NCI-H2227 (cell line): ENCODE data around the gene GCN1.
"Not testable (repeated sequence)": the region's sequence is repeated elsewhere in the genome, so short reads cannot be mapped to it uniquely, and the experiment has no call there.

Experiments used
- DNase-seq: peaks from one replicate; lab custom pipeline; 2025; ENCODE audit not compliant: unreplicated experiment; lab: John Stamatoyannopoulos, UW

Gene GCN1

DNA sequence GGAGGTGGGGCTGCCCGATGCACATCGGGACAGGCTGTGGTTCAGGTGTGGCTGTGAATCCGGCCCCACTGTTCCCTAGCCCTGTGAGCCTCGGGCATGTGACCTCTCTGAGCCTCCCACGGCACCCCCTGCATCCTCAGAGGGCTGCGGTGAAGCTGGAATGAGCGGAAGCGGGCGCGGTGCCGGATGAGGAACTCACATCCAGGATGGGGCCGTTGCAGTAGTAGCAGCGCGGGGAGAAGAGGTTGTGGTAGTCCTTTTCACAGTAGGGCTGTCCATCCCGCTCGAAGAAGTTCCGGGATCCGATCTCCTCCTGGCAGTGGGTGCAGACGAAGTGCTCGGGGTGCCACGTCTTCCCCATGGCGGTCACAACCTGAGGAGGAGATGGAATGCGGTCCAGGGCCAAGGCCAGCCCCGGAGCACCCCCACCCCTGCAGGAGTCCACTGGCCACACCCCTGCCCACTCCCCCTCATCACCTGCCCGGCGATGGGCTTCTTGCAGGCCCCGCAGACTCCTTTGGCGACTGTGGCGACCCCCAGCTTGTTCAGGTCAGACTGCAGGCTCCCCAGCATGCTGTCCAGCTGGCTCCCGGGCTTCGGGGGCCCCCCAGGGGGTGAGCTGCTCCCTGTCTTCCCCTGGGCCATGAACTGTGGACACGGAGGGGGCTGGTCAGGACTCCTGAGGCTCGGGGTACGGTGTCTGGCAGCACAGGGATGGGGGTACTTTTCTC lies 20.3 kb upstream of the GCN1 start:
- no peak for DNase-seq

DNA sequence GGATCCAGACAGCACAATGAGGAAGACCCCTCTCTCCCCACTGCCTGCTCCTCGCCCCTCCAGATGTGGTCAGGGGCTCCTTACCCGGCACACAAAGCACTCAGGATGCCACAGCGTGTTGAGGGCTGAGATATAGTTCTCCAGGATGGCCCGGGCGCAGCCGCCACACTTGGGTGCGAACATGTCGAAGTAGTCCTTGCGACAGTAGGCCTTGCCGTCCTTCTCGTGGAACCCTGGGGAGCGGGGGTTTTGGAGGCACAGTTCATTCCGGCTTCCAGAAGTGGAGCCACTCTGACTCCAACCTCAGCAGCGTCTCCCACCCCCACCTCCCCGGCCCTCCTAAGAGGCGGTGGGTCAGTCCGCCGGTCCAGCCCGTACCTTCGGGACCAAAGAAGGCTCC lies 19.2 kb upstream of the GCN1 start:
- no peak for DNase-seq

DNA sequence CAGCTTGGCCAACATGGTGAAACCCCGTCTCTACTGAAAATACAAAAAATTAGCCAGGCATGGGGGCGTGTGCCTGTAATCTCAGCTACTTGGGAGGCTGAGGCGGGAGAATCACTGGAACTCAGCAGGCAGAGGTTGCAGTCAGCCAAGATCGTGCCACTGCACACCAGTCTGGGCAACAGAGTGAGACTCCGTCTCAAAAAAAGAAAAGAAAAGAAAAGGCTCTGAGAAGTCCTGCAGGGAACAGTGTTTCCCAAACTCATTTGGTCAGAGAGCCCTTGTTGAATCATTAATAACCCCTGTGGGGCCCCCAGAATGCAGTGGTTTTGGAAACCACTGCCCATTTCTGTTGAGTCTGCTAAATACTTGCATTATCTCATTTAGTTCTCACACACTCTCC lies 18.7 kb upstream of the GCN1 start:
- DNase-seq: not testable (repeated sequence)

DNA sequence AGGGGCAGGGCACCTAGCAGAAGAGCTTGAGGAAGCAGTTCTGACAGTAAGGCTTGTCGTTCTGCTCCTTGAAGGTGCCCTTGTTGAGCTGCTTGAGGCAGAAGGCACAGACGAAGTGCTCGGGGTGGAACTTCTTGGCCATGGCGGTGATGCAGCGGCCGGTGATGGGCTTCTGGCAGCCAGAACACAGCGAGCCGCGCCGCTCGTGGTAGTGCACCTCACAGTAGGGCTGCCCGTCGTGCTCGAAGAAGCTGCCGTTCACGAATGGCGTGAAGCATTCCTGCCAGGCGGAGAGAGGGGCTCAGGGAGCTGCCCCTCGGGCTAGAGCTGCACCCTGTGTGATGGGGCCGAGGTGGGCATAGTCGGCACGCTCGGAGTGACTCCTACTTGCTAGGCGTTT lies 17.8 kb upstream of the GCN1 start:
- no peak for DNase-seq

DNA sequence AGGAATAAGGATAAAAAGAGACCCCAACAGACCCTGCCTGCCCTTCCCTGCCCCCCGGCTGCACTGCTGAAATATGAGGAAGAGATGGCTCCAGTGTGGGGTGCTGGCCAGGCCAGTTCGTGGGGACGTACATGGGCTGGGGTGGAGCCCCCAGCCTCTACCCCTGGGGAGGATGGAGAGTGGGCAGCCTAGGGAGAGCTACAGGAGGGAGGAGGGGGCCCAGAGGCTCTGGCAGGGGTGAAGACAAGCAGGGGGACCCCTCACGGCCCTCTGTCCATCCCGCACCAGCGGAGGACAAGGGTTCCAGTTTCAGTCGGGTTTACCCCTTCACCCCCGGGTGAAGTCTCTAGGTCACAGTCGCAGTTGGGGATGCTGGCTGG lies 17.4 kb upstream of the GCN1 start:
- DNase-seq: no peak

DNA sequence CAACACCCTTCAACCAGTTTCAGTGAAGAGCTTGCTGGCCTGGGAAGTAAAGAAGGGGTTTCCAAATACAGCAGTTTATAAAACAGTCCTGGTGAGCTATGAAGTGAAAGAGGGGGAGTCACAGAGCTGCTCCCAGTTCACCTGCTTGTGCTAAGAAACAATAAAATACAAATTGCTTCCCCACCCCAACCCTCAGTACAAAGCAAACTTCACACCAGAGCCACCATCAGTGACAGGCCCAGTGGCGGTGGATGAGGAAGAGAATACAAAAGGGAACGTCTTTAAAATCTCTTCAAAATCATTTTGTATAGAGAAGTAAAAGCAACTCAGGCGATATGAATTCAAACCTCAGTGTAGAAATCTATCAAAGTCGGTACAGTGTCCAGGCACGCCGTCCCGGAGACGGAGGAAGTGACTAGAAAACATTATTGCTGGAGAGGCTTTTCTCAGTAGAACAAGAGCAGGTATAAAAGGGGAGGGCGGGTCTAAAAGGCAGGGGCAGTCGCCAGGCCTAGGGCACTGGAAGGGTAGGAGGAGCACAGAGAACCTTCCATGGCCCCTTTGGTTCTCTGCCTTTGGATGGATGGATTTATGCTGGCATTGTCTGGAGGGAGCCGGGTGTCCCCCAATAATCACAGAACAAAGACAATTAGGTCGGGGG lies 16.9 kb upstream of the GCN1 start:
- DNase-seq: no peak

DNA sequence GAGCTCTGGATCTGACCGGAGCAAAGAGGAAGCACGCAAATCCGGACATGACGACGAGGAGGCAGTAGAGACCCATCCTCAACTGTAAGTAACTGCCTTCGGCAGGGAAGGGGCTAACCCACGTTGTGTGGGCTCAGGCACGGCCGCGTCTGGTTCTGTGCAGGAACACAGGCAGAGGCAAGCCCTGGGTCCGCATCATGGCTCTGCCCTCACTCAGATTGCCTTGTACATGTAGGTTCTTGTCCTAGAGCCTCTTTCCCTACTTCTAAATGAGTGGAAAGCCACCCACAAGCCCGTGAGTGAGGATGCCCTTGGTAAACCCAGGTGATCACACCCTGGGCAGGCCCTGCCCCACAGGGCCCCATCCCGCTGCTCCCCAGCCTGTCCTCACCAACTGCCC lies 15.3 kb upstream of the GCN1 start:
- no peak for DNase-seq

DNA sequence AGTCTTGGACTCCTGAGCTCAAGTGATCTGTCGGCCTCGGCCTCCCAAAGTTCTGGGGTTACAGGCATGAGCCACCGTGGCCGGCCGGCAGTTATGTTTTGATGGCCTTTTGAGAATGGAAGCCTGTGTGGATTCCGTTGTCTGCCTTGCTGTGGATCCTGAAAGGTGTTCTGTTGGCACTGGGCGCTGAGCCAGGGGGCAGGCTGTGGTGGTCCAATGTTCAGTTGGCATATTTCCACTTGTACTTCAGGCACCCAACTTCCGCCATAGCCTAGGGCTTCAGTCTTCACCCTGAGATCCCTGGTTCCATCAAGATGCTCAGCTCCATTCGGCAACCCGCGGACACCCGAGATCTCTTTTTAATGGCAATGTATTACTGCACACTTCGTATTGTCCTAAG lies 12.7 kb upstream of the GCN1 start:
- DNase-seq: no peak

DNA sequence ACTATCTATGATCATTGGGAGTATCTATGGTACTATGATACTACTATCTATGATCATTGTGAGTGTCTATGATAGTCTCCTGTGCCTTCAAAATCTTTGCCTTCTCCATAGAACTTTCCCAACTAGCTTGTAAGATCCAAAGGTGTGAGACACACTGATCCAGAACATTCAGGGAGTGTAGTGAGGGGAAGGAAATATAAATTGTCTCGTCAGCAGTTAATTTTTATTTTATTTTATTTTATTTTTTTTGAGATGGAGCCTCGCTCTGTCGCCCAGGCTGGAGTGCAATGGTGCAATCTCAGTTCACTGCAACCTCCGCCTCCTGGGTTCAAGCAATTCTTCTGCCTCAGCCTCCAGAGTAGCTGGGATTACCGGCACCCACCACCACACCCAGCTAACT lies 12.3 kb upstream of the GCN1 start:
- not testable (repeated sequence) for DNase-seq

DNA sequence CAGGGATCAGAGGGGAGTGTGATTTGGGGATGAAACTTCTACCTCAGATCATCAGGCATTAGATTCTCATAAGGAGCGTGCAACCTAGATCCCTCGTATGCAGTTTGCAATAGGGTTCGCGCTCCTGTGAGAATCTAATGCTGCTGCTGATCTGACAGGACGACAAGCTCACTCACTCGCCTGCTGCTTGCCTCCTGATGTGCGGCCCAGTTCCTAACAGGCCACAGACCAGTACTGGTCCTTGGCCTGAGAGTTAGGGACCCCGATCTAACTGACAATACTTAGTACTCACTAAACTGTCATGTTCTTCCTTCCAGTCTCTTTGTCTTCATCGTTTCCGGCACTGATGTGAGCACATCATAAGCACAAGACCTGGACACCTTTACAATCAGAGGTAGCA lies 11.7 kb upstream of the GCN1 start:
- no peak for DNase-seq

DNA sequence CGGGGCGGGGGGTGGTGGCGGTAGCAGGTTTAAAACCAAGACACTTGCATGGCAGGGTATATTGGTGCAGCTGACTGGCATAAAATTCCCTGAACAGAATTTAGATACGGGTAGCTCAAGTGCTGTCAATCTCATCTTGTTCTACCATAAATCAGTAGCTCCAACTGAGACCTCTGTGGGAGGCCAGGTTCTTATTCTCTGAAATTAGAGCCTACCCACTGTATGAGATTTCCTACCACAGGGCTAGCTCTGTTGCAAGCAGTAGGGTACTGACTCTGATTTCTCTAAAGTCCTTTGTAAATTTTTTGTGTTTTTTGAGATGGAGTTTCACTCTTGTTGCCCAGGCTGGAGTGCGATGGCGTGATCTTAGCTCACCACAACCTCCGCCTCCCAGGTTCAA lies 9.7 kb upstream of the GCN1 start:
- DNase-seq: peak; percentile 24

DNA sequence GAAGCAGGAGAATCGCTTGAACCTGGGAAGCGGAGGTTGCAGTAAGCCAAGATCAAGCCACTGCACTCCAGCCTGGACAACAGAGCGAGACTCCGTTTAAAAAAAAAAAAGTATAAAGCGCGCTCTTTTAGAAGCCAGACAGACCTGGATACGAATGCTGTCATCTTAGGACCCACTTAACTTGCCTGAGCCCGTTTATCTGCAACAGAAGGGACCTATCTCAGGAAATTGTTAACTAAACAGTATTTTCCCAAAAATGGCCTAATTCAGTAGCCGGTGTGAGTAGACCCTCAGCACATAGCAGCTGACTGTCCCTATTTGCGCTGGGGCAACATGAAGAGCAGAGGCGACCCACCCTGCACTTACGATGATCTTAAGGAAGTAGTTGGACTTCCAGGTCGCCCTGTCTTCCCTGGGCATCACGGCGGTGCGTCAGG lies 5.9 kb upstream of the GCN1 start:
- DNase-seq: no peak

DNA sequence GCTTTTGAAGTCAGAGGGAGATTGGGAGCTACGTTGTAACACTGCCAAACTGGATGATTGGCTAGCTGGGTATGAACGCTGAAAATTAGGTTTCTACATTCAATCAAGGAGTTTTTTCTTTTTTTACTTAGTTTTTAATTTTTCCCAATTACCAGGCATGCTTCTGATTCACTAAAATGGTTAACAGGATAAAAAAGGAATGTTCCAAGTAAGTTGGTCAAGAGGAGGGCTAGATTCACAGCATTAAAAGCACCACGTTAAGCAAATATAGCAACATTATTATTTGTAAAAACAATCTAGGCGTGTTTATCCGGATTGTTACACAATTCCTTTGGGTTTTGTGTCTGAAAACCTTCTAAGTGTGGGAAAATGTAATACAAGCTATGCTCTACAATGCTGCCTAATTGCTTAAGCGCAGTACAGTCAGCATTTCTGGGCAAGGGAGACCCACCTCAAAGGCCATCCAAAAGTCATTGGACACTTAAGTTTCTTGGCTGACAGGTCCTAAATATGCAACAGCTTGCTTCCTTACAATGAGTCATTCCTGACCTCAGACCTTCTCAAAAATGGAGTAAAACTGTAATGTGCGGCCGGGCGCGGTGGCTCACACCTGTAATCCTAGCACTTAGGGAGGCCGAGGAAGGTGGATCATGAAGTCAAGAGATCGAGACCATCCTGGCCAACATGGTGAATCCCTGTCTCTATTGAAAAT lies 5.2 kb upstream of the GCN1 start:
- DNase-seq: no peak

DNA sequence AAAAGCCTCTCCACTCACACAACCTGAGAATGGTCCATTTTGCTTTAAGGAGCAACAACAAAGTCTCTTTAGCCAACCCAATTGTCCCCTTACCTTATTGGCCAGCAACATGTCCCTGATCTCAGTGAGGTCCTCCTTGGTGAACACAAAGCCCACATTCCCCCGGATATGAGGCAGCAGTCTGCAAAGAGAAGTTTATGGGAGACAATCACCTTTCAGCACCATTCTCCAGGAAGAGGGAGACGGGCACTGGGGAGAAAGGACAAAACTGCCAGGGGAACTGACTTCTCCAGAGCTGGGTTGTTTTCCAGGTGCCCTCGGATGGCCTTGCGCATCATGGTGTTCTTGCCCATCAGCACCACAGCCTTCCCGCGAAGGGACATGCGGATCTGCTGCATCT lies 4.5 kb upstream of the GCN1 start:
- DNase-seq: no peak

DNA sequence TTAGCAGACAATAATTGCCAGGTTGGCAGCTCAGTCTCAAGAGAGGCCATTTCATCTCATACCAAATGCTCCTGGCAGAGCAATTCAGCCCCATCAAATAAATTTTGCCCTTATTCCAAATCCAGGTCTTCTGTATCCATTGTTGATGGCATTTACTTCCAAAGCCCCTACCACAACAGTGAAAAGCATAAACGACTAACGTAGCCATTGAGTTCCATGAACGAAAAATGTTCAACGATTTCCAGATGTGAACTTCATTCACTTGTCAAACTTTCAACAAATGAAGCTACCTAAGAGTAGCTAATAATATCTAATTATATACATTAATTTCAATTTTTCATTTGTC lies 3.0 kb upstream of the GCN1 start:
- DNase-seq: no peak

DNA sequence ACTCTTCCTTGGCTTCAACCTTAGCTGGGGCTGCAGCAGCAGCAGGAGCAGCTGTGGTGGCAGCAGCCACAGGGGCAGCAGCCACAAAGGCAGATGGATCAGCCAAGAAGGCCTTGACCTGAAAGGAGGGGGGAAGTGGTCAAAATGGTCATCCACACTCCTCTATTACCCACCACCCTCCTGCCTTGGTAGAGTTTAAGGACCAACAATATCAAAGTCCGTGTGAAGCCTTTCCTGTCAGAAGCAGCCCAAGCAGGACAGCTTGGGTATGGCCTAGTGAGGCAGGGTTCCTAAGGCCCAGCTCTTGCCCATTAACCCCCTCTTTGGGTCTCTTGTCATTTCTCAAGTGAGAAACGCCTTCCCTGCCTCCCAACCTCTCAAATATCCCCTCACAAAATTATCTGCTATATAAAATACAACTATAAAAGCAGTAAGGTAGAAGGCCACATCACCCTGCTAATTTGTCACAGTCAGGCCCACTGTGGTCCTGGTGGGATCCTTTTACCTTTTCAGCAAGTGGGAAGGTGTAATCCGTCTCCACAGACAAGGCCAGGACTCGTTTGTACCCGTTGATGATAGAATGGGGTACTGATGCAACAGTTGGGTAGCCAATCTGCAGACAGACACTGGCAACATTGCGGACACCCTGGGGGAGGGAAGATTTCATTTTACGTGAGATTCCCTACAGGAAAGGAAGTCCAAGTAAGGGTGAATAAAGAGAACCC lies 2.5 kb upstream of the GCN1 start:
- not testable (repeated sequence) for DNase-seq

DNA sequence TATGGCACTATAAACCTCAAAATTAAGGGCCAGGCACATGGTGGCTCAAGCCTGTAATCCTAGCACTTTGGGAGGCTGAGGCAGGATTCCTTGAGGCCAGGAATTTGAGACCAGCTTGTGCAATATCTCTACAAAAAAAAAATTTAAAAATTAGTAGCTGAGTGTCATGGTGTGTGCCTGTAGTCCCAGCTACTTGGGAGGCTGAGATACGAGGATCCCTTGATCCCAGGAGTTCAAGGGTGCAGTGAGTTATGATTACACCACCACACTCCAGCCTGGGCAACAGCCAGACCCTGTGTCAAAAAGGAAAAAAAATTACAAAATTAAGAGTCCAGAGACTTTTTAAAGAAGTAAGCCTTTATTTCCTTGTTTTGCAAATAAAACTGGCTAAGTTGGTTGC lies 1.8 kb upstream of the GCN1 start:
- no peak for DNase-seq

DNA sequence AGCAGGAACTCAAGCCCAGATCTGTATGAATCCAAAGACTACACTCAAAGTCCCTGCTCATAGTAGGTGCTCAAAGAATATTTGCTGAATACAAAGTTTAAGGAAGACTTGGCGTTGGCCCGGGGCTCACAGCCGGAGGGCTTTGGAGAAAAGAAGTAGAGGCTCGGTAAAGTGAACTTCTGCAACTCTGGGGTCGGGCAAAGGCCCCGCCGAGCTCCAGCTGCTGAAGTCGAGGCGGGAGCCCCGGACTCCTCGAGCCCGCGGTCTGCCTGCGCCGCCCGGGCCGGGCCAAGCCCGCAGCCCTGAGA lies 335 bp downstream of the GCN1 start:
- no peak for DNase-seq

DNA sequence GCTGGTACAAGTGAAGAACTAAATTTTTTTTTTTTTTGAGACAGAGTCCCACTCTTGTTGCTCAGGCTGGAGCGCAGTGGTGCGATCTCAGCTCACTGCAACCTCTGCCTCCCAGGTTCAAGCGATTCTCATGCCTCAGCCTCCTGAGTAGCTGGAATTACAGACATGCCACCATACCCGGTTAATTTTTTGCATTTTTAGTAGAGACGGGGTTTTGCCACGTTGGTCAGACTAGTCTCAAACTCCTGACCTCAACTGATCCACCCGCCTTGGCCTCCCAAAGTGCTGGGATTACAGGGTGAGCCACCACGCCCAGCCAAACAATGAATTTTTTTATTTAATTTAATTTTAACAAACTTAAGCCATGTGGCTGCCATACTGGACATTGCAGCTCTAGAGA lies 1.2 kb downstream of the GCN1 start:
- DNase-seq: not testable (repeated sequence)

DNA sequence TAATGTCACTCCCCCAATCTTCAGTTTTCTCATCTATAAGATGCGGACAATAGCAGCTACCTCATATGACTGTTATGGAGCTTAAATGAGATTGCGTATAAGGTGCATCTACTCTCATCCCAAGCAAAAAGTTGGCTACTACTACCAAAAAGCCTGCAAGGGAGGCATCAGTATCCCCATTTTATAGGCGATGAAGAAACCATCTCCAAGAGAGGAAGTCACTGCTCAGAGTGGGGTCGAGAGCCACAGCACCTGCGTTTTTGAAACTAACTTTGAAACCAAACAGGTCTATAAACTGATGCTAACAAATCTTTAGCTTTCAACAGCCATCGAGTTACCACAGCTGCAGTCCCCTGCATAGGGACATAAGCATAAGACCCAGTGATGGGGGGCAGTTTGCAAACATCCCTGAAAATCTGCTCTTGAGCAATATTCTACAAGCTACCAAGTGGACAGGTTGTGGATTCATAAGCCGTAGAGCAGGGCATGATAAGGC lies 3.5 kb downstream of the GCN1 start:
- DNase-seq: no peak

DNA sequence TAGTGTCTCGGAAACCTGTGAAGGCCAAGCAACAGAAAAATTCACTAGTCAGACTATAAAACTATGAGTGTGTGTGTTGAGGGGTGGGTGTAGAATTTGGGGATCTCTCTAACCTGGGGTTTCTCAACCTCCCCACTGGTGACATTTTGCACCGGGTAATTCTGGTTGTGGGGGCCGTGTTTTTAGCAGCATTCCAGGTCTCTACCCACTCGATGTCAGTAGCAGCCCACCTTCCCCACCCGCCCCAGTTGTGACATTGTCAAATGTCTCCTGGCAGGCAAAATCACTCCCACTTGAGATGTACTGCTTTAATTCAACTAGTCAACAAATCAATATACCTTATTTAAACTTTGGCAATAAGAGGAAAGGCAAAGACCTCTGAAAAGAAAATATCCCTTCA lies 4.1 kb downstream of the GCN1 start:
- DNase-seq: no peak

DNA sequence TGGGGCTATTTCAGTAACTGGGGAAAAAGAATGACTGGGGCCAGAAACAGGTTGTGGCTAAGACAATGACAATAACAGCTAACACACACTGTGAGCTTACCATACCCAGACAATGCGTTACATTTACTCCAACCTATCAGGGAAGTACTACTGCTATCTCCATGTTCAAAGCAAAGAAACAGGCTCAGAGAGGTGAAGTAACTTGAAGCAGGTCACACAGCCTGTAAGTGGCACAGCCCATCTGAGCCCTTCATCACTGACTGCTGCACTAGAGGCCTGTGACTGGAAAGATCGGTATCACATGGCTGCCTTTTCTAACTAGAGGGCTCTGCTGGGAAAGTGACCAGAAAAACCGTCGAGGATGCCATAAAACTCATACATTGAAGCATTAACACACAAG lies 7.9 kb downstream of the GCN1 start:
- DNase-seq: no peak
